GM19025 (cell line): Measurements from ENCODE around the gene SMPD4.
"Not testable (repeated sequence)": the region's sequence is repeated elsewhere in the genome, so short reads cannot be mapped to it uniquely, and the experiment has no call there.

Experiments used
- ATAC-seq: cut with Tn5 transposase; IDR thresholded peaks from one replicate; pipeline ENCODE4 v1.9.1; 2021; ENCODE audit warnings: mild to moderate bottlenecking, low read depth, moderate library complexity; ENCODE audit not compliant: unreplicated experiment

SMPD4 gene

DNA sequence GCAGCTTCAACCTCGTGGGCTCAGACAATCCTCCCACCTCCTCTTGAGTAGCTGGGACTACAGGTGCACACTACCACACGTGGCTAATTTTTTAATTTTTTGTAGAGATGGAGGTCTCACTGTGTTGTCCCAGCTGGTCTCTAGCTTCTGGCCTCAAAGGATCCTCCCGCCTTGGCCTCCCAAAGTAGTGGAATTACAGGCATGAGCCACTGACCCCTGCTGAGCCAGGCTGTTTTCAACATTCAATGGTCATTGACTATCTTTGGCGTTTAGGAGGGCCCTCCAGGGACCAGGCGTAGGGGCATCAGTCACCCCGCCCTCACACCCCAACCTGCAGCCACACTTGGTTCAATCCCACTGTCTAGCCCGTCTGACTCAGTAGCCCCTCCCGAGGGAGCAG is 5.9 kb upstream of the SMPD4 start:
- ATAC-seq: no peak

GRCh38 chr2:130186391-130186790 is 5.0 kb upstream of the SMPD4 start:
- no peak for ATAC-seq

DNA sequence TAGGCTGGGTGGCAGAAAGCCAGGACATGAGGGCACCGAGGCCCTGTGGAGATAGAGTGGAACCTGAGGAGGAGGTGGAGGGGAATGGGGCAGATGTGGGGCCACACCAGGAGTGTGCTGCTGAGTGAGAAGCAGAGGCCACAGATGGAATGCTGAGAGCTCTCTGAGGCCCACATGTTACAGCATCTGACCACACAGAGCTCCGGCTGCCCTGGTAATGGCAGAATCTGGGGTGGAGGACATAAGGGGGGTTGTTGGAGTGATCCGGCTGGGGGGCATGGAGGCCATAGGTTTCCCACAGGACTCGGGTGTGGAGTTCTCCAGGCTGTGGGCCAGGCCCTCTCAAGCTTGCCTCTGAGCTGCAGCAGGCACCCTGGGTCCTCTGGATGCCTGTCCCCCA is 4.5 kb upstream of the SMPD4 start:
- no peak for ATAC-seq

- no peak for ATAC-seq
Observed at GRCh38 chr2:130185436-130185835, 4.0 kb upstream of the SMPD4 start.

DNA sequence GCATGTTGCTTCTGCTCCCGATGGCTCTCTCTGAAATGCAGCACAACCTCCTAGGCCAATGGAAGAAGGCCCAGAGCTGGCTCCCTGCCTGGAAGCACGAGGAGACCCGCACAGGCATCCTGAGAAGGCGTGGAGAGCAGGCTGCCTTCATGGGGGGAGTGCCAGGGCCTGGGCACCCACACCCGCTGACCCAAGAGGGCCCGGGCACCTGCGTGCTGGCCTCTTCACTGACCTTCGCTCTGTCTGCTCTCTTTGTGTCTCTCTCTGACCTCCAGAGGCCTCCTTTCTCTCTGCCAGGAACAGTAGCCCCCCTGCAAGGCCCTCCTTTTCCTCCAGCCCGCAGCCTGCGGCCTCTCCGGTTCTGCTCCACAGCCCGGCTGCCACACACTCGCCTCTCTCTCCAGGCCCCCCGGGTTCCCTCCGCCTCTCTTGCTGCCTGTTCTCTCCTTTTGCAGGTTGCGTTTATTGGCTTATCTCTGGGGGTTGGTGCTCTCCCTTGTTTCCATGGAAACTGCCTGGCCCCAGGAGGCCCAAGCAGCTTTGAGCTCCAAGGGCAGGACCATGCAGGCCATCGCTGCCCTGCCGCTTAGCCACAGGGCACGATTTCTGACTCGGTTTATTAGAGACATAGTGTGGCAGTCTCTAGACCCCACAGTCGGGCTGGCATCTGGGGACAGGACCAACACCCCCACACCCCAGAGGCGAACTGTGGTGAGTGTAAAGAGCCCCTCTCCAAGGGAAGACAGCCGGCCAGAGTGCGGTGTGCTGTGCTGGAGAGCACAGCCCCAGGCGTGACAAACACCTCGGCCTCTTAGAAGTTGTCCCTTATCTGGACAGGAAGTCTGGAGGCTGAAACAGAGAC is 2.3 kb upstream of the SMPD4 start:
- no peak for ATAC-seq

- not testable (repeated sequence) for ATAC-seq
Observed at GRCh38 chr2:130182826-130183511, 1.6 kb upstream of the SMPD4 start.

- ATAC-seq: peak; percentile 79
Observed at GRCh38 chr2:130181880-130182682, 679 bp upstream of the SMPD4 start, which contains the start of gene MZT2B. MZT2B (plus strand) TSS chr2:130182262; CDS start chr2:130182283, 21 bp downstream.

DNA sequence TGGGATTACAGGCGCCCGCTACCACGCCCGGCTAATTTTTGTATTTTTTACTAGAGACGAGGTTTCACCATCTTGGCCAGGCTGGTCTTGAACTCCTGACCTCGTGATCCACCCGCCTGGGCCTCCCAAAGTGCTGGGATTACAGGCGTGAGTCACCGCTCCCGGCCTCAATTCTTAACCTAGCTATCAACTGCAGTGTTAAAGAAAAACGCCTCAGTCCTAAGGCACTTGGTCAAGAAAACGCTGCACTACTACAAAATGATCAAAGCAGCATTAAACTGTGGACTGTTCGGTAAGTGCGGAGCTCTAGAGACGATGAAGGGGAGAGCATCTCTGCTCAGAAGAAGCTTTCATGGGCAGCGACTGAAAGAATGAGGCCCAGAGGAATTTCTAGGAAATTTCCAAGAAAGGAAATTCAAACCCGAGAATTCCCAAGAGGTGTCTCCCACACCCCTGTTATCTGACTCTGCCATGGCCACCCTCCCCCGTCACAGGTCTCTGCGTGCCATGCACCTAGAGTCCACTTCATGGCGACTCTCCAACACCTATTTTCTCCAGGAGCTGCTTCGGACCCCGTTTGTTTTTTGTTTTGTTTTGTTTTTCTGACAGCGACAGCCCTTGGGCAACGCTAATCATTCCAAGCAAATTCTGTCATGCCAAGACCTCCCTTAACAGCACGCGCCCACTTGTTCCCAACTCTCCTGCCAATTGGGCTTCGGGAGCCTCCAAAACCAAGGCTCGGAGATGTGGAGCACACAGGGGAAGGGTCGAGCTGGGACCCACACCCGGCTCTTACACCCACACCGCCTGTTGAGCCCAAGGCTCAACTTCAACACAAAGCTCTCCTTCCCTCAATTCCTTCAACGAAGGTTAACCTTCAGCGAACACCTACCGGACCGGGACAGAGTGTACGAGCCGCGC is 738 bp downstream of the SMPD4 start:
- not testable (repeated sequence) for ATAC-seq

DNA sequence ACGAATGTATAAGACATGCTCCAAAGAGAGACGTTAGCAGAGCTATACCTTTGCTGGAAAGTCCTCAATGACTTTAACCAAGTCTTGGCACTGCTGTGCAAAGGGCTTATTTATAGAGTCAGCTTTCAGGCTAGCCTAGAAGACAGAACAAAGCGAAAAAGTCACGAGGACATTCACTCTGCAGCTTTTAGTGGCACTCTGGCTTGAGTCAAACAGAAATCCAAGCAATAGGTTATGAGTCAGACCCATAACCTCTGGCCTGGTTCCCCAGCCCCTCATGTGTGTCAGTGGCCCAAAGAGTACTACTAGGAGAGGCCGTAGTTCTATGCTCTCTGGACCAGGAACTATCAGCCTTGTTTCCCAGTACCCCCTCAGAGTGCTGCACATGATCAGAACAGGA is 6.5 kb downstream of the SMPD4 start:
- ATAC-seq: not testable (repeated sequence)

GRCh38 chr2:130169896-130170295 is 11.5 kb downstream of the SMPD4 start:
- no peak for ATAC-seq

DNA sequence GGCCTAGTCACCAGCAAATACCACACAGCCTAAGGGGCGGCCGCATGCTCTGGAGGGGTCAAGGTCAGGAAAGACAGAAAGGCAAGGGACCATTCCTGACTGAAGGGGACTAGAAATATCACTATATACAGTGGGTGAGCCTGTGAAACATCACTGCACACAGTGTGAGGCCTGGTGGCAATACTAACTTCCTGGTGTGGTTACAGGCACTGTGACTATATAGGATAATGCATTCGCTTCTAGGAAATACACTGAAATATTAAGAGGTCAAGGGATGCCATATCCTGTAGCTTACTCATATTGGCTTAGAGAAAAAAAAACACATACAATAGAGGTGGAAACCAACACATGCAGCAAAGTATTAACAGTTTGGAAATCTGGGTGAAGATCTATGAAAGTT is 12.2 kb downstream of the SMPD4 start:
- not testable (repeated sequence) for ATAC-seq

DNA sequence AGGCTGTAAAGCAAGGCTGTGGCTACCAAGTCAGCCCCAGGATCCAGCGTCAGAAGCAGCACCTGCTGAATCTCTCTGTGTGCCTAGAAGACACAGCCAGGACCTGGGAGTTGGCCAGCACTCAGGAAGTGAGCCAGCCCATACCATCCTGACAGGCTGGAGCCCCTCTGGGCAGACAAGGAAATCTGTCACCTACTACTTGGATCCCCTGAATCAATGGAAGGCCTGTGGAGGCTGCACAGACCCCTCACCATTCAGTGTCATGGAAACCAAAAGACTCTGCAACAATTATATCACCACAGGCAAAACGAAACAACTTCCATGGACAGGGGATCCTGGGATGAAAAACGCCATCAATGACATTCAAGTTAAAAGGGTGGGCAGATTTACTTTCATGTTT is 14.8 kb downstream of the SMPD4 start:
- ATAC-seq: not testable (repeated sequence)

DNA sequence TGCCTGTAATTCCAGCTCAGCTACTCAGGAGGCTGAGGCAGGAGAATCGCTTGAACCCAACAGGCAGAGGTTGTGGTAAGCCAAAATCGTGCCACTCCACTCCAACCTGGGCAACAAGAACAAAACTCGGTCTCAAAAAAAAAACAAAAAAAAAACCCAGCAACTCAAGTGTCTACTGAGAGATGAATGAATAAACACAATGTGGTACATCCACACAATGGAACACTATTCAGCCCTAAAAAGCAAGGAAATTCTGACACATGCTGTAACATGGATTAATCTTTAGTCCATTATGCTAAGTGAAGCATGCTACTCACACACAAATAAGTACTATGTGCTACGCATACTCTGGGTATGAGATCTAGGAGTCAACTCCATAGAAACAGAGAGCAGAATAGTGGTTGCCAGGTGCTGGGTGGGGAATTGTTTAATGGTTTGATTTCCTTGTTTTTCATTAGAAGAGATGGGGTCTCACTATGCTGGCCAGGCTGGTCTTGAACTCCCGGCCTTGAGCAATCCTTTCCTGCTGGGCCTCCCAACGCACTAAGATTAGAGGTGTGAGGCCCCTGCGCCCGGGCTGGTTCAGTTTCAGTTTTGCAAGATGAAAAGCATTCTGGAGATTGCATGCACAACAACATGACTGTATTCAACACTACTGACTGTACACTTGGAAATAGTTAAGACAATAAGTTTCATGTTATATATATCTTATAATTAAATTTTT is 15.9 kb downstream of the SMPD4 start:
- no peak for ATAC-seq

GRCh38 chr2:130162968-130163367 is 18.4 kb downstream of the SMPD4 start:
- ATAC-seq: no peak

DNA sequence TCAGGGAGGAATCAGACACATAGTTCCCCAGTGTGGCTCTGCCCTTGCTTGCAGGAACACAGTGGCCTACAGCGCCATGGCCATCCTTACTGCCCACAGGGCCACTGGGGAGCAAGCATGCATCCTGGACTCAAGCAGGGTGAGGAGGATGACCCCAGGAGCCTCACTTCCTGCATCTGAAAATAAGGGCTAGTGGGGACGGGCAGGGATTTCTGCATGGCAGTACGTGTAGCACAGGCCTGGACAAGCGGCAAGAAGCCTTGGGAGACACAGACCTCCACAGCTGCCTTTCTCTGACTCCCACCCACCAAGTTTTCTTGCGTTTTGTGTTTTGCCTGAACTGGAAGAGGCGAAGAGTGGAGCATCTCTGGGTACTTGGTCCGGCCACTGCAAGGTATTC is 18.9 kb downstream of the SMPD4 start:
- ATAC-seq: not testable (repeated sequence)

- not testable (repeated sequence) for ATAC-seq
Observed at GRCh38 chr2:130160838-130161705, 20.3 kb downstream of the SMPD4 start.

DNA sequence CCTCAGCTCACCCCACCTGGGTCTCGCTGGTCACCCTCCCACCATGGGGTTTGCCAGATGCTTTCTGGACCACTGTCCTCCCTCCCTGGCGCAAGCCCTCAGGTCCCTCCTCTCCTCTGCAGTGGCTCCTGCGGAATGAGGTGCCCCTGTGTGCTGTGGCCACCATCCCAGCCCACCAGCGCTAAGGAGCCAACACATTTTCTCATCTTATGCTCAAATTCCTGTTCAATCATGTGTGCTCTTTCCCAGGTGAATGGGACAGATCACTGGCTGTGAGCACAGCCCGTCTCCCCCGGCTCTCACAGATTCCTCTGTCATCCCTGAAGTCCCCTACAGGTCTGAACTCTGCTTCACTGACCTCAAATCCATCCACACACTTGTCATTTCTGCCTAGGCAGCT is 21.3 kb downstream of the SMPD4 start:
- no peak for ATAC-seq

GRCh38 chr2:130159376-130159775 is 22.0 kb downstream of the SMPD4 start:
- ATAC-seq: not testable (repeated sequence)
